ENCODE results near the gene PHACTR4.
"Not testable (repeated sequence)": the region's sequence is repeated elsewhere in the genome, so short reads cannot be mapped to it uniquely, and the experiment has no call there.

Gene PHACTR4

GRCh38 chr1:28371010-28371377 is 1.5 kb downstream of the PHACTR4 start:
- no peak for DNase-seq (ENCODE audit: low read depth)

GRCh38 chr1:28373450-28373849 is 3.9 kb downstream of the PHACTR4 start:
- not testable (repeated sequence) for DNase-seq (ENCODE audit: low read depth)

GRCh38 chr1:28374297-28374696 is 4.8 kb downstream of the PHACTR4 start:
- peak; percentile 55 for DNase-seq (ENCODE audit: low read depth)

GRCh38 chr1:28375598-28375997 is 6.1 kb downstream of the PHACTR4 start:
- not testable (repeated sequence) for DNase-seq (ENCODE audit: low read depth)

- DNase-seq (ENCODE audit: low read depth), result not testable (repeated sequence)
Measured at GRCh38 chr1:28376195-28376594, 6.7 kb downstream of the PHACTR4 start.

- no peak for DNase-seq (ENCODE audit: low read depth)
Measured at GRCh38 chr1:28378906-28379305, 9.4 kb downstream of the PHACTR4 start.

GRCh38 chr1:28380394-28380793 is 10.9 kb downstream of the PHACTR4 start:
- no peak for DNase-seq (ENCODE audit: low read depth)

- DNase-seq (ENCODE audit: low read depth), result not testable (repeated sequence)
Measured at GRCh38 chr1:28383785-28384184, 14.2 kb downstream of the PHACTR4 start.

GRCh38 chr1:28392027-28392652 is 22.6 kb downstream of the PHACTR4 start:
- DNase-seq (ENCODE audit: low read depth), result peak; percentile 98

- DNase-seq (ENCODE audit: low read depth), result no peak
Measured at GRCh38 chr1:28394136-28394535, 24.6 kb downstream of the PHACTR4 start.

- peak; percentile 47 for DNase-seq (ENCODE audit: low read depth)
Measured at GRCh38 chr1:28395181-28395580, 25.6 kb downstream of the PHACTR4 start.

- no peak for DNase-seq (ENCODE audit: low read depth)
Measured at GRCh38 chr1:28401760-28402159, 32.2 kb downstream of the PHACTR4 start.

GRCh38 chr1:28409090-28409489 is 39.5 kb downstream of the PHACTR4 start:
- no peak for DNase-seq (ENCODE audit: low read depth)

GRCh38 chr1:28411656-28412055 is 42.1 kb downstream of the PHACTR4 start:
- DNase-seq (ENCODE audit: low read depth), result no peak

- DNase-seq (ENCODE audit: low read depth), result peak; percentile 72
Measured at GRCh38 chr1:28412731-28413130, 43.2 kb downstream of the PHACTR4 start.

GRCh38 chr1:28416509-28417194 is 47.1 kb downstream of the PHACTR4 start:
- DNase-seq (ENCODE audit: low read depth), result peak; percentile 71

GRCh38 chr1:28417441-28417922 is 47.9 kb downstream of the PHACTR4 start:
- DNase-seq (ENCODE audit: low read depth), result peak; percentile 68

GRCh38 chr1:28417926-28418637 is 48.5 kb downstream of the PHACTR4 start:
- no peak for DNase-seq (ENCODE audit: low read depth)

GRCh38 chr1:28421744-28422143 is 52.2 kb downstream of the PHACTR4 start:
- DNase-seq (ENCODE audit: low read depth), result no peak

GRCh38 chr1:28426831-28427230 is 57.3 kb downstream of the PHACTR4 start:
- DNase-seq (ENCODE audit: low read depth), result no peak

- no peak for DNase-seq (ENCODE audit: low read depth)
Measured at GRCh38 chr1:28428012-28428411, 58.5 kb downstream of the PHACTR4 start.

GRCh38 chr1:28428990-28429520 is 59.5 kb downstream of the PHACTR4 start:
- peak; percentile 57 for DNase-seq (ENCODE audit: low read depth)
